ENCODE results near the gene GHDC.

Gene GHDC

GRCh38 chr17:42181851-42182207 is 12.5 kb downstream of the GHDC start:
- no peak for DNase-seq

- DNase-seq: peak; percentile 93
Measured at GRCh38 chr17:42180922-42181850, 13.1 kb downstream of the GHDC start, which contains the start of gene KCNH4. KCNH4 (minus strand) TSS chr17:42181142; CDS start chr17:42180945, 197 bp downstream.

- no peak for DNase-seq
Measured at GRCh38 chr17:42180411-42180921, 13.8 kb downstream of the GHDC start.

- no peak for DNase-seq
Measured at GRCh38 chr17:42179911-42180410, 14.3 kb downstream of the GHDC start.

- DNase-seq: no peak
Measured at GRCh38 chr17:42179335-42179734, 15.0 kb downstream of the GHDC start.

- DNase-seq: peak; percentile 43
Measured at GRCh38 chr17:42178817-42179216, 15.5 kb downstream of the GHDC start.

GRCh38 chr17:42177684-42178083 is 16.6 kb downstream of the GHDC start:
- no peak for DNase-seq

GRCh38 chr17:42174126-42174783 is 20.0 kb downstream of the GHDC start:
- DNase-seq: no peak

- DNase-seq: no peak
Measured at GRCh38 chr17:42171831-42172230, 22.5 kb downstream of the GHDC start.

GRCh38 chr17:42169351-42169750 is 24.9 kb downstream of the GHDC start:
- no peak for DNase-seq

- DNase-seq: no peak
Measured at GRCh38 chr17:42167807-42168206, 26.5 kb downstream of the GHDC start.

GRCh38 chr17:42166196-42166763 is 28.0 kb downstream of the GHDC start:
- DNase-seq: no peak

GRCh38 chr17:42165751-42166150 is 28.5 kb downstream of the GHDC start:
- no peak for DNase-seq

GRCh38 chr17:42163696-42164407 is 30.4 kb downstream of the GHDC start:
- DNase-seq: no peak

GRCh38 chr17:42163113-42163512 is 31.2 kb downstream of the GHDC start:
- DNase-seq: peak; percentile 28

GRCh38 chr17:42160531-42160910 is 33.8 kb downstream of the GHDC start:
- no peak for DNase-seq

GRCh38 chr17:42159796-42160530 is 34.3 kb downstream of the GHDC start:
- no peak for DNase-seq

GRCh38 chr17:42155614-42156045 is 38.7 kb downstream of the GHDC start:
- DNase-seq: no peak

- peak; percentile 28 for DNase-seq
Measured at GRCh38 chr17:42153919-42154742, 40.2 kb downstream of the GHDC start.

- DNase-seq: no peak
Measured at GRCh38 chr17:42146911-42147607, 47.2 kb downstream of the GHDC start.
